HG03196 (cell line): ENCODE measurements around the gene ABCA9.
"Not testable (repeated sequence)": the region's sequence is repeated elsewhere in the genome, so short reads cannot be mapped to it uniquely, and the experiment has no call there.

ENCODE experiments used
- ATAC-seq: cut with Tn5 transposase; IDR thresholded peaks from one replicate; pipeline ENCODE4 v1.9.1; 2021; ENCODE audit not compliant: unreplicated experiment

Gene ABCA9

DNA sequence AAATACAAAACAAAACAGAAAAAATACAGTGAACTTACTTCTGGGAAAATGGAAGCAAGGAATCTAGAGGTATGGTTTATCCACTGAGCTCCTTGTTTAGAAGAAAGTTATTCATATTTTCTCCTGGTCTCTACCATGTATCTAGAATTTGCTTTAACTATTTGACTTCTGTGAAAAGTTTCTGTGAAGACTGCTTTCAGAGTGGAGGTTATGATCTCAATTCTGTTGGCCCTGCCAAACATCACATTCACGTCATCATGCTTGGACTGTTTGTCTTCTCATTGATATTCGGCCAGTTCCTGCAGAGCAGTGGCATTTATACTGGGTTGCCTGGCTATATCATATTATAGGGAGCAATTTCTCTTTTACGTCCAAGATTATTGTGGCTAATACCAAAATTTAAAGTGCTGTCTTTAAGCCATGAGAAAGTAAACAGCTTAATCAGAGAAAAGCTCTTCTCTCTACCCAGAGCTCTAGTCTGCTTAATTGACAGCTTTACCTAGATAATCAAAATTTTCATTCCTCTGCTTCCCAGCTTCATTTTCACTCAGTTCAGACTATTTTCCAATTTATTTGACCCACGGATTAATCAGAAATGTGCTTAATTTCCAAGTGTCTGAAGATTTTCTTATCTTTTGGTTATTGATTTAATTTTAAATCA is 105.4 kb downstream of the ABCA9 start, which contains the start of gene ABCA8:
Gene ABCA8 (minus strand): TSS at position 212 of the 661 bp plus-strand sequence. CDS start 13,358 bp downstream, outside the sequence.
- no peak for ATAC-seq

DNA sequence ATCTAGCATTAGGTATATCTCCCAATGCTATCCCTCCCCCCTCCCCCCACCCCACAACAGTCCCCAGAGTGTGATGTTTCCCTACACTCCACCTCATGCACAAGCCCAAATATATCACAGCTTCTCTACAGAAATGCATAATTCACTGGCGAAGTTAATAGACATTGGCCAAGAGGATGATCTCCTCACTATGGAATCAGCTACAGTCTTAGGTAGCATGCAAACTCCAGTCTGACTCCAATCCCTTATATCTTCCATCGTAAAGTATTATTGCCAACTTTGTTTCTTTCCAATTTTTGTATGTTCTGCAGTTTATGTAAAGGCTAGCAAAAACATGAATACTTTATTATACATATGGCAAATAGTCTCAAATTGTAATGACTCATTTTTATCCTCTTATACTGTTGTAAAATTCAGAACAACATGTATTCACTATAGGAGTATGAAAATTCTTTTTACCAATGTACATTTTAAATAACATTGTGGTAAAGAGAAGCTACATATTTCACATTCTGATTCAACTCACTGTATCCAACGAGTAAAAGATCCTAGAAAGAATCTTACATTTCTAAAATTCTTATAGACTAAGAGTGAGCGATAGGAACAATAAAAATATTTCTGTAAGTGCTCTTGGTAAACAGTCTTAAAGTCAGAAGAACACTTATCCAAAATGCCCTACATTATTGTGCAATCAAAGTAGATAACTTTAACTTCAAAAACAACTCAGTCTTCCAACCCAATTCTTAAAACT is 106.4 kb downstream of the ABCA9 start:
- no peak for ATAC-seq

DNA sequence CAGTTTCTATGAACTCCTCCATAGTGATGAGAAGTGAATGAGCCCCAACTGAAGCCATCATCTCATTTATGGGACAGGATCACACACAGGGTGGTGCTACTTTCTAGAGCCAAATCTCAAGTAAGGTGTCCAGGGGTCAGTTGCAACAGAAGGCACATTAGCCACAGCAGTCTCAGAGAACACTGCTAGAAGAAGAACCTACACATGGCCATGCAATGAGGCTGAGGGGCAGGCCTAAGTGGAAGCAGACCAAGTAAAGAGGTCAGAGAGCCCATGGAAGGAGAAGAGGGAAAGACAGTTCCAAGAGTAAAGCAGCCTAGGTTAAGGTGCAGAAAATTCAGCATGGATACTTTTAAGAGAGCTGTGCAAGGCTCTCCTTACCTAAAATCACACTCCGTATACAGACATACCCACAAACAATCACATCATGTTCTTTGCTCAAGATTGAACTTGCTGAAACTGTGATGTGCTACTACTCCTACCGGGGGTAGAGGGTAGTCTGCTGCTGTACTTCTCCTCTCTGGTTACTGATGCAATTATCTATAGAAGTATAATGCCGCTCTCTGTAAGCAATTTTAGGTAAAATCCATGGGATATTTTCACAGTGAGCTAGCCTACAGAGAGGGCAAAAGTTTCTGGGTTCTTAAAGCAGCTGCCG is 107.3 kb downstream of the ABCA9 start:
- no peak for ATAC-seq

DNA sequence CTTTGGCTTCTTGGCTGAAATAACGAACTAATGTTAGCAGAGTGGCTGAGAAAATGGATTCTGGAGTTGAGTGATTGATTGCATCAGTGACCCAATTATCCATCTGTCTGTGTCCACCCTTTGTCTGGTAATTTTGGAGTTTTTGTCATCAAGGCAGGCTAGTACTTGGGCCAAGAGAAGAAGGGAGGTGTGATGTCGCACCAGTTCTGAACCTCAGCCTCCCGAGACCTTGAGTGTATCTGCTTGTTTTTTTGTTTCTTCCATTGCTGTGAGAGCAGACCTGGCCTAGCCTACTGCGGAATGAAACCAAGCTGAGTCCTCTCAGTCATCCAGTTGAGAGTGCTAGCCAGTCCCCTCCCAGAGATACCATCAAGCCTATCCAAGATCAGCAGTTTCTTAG is 110.0 kb downstream of the ABCA9 start:
- no peak for ATAC-seq

- ATAC-seq = not testable (repeated sequence)
Observed at GRCh38 chr17:68947868-68948267, 112.9 kb downstream of the ABCA9 start.

GRCh38 chr17:68944435-68945035 is 116.2 kb downstream of the ABCA9 start:
- no peak for ATAC-seq

DNA sequence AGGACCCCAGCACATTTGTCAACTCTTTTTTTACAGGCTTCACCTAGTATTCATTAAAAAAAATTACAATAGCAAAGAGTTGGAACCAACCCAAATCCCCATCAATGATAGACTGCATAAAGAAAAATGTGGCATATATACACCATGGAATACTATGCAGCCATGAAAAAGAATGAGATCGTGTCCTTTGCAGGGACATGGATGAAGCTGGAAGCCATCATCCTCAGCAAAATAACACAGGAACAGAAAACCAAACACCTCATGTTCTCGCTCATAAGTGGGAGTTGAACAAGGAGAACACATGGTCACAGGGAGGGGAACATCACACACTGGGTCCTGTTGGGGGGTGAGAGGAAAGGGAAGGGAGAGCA is 116.9 kb downstream of the ABCA9 start:
- not testable (repeated sequence) for ATAC-seq

DNA sequence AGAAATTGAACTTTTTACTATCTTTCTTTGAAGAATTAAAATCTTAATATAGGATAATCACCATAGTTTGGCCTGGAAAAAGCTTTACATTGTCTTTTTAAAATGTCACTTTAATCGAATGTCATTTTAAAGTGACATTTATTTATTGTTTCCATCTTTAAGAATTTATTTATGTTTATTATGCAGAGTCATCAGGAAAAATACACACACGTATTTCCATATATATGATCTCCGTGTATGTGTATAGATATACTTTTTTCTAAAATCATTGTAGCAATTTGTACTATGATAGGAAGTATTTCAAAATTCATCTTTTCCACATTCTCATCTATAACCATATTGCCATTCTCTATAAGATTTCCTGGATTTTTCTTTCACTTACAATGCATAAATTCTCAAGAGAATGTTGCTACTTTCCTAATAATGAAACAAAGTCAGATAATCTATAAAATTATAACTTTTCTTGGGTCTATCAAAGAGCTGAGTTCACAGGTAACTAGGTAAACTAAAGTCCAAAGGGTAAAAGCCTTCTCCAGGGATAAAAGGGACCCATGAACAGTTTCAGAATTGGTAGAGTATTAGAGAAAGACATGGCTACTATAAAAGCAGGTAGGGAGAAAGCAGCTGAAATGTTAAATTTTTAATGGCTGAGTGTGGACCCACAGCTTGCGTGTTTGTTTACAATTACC is 117.5 kb downstream of the ABCA9 start:
- no peak for ATAC-seq

DNA sequence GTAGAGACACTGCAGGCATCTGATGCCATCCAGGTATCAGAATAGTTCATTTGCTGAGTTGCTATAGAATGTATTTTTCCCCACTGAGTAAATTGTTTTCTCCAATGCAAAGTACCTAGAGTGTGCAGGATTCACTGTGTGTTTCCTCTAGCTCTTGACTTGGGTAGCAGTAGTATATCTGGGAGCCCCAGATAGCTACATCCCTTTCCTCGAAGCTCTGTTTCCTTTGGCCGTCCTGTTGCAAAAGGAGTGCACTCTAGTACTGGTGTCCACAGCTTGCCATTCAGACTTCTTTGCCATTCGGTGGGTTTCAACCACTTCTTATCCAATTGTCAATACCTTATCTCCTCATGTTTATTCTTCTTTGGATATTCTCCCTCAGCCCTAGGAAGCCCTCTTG is 118.3 kb downstream of the ABCA9 start:
- no peak for ATAC-seq

GRCh38 chr17:68941761-68942160 is 119.0 kb downstream of the ABCA9 start:
- no peak for ATAC-seq

DNA sequence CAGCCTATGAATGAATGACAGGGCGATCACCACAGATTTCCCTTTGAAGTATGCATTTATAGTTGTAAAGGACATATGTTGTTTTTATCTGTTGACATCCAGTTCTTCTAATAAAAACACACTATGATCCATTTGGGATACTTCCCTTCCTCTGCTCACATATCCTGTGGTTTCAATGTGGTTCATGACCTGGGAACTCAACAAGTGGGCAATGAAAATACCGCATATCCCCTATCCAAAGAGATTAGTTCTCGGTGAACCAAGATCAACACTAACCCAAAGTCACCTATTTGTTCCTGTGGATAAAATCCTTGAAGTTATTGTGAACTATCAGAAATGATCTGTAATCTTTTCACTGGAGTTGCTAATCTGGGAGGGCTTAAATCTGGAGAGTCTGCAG is 121.5 kb downstream of the ABCA9 start:
- no peak for ATAC-seq

- ATAC-seq = no peak
Observed at GRCh38 chr17:68937890-68938514, 122.7 kb downstream of the ABCA9 start.

- ATAC-seq = no peak
Observed at GRCh38 chr17:68927516-68927915, 133.2 kb downstream of the ABCA9 start.

DNA sequence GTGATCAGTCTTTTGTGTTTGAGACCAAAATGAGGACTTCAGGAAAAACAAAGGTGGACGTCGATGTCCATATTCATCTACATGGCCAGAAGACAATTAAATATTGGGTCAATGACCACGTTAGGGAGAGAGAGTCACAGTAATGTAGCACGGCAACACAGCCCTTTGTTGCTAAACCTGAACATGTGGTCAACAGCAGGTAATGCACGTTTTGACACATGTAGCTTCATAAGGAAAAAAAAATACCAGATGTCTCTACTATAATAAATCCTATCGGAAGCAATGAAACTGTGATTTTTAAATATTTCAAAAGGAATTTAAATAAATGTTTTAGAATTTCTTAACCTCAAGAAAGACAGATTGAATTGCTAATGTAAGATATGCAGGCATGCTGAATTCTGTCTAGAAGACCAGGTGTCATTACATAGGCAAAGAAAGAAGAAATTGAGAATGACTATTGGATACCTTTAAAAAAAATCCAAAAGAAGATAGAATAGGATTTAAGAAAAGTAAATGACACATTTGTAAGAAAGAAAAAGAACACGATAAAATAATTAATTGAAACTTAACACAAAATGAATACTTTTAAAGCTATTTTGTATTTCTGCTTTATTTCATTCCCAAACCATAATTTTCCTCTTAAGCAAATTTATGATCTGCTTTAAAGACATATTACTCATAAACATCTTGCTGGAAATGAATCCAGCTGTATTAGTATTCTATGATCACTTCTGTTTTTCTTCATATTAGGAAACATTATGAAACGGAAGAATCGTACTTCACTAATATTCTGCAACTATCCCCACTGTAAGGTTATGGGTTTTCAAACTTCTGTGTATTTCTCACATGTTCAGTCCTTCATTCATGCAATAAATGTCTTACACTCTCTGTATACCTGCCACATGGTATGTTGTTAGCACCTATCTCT is 135.7 kb downstream of the ABCA9 start:
- no peak for ATAC-seq
